MM.1S (cell line): Measurements from ENCODE around the gene NAT16.

ENCODE experiments used
- CTCF ChIP-seq: fragments of 300-600 bp; sonication (generic); IDR thresholded peaks from 2 replicates; pipeline ENCODE4 v1.5.1; 2016; ENCODE audit warnings: antibody characterized with exemption, low read length, mixed read lengths
- EZH2 ChIP-seq: fragments of 300-600 bp; sonication (generic); optimal IDR thresholded peaks from 2 replicates; pipeline ENCODE3; 2017; ENCODE audit warnings: low read depth, mild to moderate bottlenecking, antibody characterized with exemption, low read length, mixed read lengths

GRCh38 chr7:101169838-101170551 lies 10.1 kb downstream of the NAT16 start:
- TF ChIP-seq EZH2, result no peak
- TF ChIP-seq CTCF, result peak; percentile 95
